Dedifferentiated amniotic fluid mesenchymal stem cell (primary cell): Measurements from ENCODE around the gene MYLIP.

Source experiments
- DNase-seq: peaks from one replicate; pipeline ENCODE4 v3.0.0-alpha.2; 2016; ENCODE audit errors: extremely low spot score

The MYLIP gene

DNA sequence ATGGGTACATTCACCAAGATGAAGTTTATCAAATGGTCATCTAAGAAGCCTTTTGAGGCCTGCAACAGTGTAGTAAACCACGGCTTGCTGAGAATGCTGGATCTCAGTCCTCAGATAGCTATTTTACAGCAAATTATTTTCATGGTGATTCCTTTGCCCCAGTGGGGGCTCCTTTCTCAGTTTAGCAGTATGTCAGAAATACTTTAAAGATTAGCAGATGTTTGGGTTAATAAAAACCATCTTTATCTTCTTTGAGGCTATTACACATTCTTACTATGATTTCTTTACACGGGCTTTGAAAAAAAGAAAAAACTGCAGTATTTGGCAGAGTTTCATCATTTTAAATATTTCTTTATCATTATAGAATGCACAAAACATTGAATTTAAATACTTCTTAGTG is 10.7 kb downstream of the MYLIP start:
- no peak for DNase-seq

DNA sequence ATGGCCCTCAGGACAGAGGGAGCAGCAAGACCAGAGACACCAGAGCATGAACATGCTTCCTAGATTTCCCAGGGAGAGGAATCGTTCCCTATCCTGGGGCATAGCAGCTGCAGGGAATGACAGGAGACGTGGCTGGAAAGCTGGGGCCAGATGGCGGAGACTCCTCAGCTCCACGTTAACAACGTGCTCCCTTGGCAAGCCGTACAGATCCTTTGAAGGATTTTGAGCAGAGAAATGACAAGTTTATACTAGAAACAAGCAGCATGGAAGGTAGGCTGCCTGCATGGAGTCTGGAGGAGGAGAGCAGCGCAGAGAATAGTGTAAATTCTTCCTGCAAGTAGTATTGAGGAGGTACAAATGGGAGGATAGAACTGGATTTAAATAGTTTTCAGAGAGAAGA is 11.7 kb downstream of the MYLIP start:
- no peak for DNase-seq

DNA sequence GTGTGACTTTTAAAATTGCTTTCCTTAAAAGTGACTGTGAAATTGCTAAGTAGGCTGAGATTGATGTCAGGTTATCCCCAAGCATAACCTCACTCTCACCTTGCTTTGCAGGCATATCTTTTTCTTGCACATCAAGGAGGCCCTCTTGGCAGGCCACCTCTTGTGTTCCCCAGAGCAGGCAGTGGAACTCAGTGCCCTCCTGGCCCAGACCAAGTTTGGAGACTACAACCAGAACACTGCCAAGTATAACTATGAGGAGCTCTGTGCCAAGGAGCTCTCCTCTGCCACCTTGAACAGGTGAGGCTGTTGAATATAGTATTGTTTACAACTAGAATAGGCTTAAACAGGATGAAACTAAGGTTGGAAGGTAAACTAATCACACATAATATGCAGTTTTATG is 12.6 kb downstream of the MYLIP start:
- no peak for DNase-seq

DNA sequence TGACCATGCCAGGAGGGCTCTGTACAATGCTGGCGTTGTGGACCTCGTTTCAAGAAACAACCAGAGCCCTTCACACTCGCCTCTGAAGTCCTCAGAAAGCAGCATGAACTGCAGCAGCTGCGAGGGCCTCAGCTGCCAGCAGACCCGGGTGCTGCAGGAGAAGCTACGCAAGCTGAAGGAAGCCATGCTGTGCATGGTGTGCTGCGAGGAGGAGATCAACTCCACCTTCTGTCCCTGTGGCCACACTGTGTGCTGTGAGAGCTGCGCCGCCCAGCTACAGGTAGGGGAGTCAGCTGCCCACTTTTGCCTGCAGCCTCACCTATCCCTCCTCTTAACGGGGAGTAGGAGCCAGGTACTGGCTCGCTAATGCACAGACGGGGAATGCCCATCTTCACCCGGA is 16.2 kb downstream of the MYLIP start:
- DNase-seq = no peak

DNA sequence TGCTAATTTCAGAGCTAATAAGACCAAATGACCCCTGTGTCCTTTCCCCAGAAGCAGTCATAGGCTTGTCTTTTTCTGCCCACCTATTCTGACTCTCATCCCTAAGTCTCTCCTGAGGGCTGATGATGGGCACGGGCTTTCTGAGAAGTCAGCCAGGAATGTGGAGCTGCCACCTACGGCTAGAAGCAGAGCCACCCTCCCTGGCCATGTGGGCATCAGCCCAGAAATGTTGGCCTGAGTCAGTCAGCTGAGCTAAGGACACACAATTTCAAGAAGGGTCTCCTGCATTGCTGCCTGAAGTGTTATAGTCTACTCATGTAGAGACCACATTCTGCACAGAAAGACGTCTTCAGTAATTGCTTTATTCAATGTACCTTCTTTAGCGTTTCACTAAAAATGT is 17.1 kb downstream of the MYLIP start:
- DNase-seq = no peak

DNA sequence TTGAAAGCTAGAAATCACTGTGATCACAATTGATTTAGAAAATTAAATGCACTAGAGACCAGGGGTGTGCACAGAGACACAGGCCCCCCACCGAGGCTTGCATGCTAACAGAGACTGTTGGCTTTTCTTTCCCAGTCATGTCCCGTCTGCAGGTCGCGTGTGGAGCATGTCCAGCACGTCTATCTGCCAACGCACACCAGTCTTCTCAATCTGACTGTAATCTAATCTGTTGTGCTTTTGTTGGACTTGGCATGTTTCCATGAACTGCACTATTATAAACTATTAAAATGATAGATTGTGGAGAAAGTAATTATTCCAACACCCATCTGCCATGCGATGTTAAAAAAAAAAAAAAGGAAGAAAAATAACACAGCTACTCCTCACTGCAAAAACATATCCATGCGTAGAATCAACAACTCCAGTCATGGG is 17.7 kb downstream of the MYLIP start:
- no peak for DNase-seq

DNA sequence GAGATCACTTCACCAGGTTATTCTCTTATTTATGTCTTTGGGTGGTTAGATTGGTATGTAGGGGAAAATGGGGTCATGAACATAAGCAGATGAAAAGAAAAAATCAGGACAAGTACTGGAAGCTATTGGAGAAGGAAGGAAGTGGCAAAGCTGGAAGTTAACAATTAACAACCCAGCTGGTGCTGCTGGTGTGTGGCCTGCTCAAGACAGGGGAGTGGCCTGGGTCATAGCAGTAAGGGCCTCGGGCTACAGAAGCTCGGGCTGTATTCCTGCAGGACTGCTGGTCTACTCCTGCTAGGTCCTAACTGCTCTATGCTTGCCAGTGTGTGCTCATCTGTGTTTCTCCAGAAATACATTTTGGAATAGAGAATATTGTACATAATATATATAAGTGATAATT is 19.6 kb downstream of the MYLIP start:
- no peak for DNase-seq

DNA sequence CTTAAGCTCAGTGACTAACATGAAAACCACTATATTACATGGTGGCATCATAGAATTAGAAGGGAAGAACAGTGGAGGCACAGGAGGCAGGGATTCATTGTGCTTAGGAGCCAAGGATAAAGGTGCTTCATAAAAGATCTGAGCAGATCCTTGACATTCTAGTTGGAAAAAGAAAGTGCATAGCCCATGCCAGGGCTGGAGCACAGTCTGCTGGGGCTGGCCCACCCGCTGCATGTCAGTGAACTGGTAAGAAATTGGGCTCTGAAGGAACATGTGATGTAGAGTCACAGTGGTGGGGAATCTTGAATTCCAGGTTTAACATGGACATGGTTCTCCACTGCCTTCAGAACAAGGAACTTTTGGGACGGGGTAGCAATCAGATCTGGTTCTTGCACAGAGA is 20.4 kb downstream of the MYLIP start:
- DNase-seq = no peak

DNA sequence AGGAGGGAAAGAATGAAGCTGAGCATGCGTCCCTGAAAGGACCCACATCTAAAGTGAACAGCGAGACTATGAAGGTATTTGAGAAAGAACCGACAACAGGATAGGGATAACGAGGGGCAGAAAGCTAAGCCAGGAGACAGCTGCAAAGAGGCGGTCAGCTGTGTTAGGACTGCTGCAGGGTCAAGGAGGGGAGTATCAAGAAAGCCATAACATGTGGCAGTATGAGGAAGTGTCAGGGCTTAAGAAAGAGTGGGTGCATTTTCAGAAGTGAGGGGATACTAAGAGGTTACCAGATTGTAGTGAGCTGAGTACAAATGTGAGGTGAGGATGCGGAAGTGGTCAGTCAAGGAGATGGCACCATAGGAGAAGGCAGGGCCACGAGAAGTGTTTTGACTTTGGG is 21.2 kb downstream of the MYLIP start:
- DNase-seq = no peak

DNA sequence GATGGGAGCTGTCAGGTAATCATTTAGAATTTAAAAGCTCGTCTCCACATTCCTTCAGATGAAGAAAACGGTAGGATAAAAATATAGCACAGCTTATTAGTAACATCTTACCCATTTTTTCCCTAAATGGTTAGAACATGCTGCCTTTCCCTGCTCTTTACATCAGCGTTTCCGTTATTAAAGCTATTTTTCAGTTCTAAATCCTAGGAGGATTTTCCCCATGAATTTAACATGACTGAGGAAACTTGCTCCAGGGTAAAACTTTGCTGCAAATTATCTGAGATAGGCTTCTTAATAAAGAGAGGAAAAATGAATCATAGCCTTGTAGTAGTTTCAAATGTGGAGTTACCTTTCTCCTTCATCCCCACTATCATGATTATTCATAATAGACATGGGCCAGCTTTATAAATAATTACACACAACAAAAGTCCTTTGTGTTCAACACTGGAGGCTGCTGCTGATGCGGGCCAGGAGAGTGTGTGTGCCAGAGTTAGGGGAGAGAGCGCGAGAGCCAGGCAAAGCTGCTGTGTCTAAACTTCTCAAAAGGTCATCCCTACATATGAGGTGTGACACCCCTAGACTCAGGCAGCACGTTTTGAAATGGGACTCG is 24.4 kb downstream of the MYLIP start:
- no peak for DNase-seq

DNA sequence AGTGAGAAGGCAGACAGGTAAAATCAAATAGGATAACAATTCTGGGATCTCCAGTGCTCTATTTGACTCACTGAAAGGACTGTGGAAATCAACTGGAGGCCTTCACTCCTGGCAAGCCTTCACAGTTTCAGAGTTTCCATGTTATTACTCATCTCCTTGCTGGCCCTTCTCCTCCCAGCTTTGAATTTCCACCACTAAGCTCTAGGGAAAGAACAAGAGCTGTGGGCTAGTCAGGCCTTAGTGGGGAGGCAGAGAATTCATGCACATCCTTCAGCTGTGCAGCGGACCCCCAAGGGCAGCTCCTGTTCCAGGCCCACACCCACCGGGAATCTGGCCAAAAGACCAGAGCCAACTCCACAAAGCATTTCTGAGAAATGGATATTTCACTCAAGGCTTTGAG is 26.0 kb downstream of the MYLIP start:
- DNase-seq = peak; percentile 91

DNA sequence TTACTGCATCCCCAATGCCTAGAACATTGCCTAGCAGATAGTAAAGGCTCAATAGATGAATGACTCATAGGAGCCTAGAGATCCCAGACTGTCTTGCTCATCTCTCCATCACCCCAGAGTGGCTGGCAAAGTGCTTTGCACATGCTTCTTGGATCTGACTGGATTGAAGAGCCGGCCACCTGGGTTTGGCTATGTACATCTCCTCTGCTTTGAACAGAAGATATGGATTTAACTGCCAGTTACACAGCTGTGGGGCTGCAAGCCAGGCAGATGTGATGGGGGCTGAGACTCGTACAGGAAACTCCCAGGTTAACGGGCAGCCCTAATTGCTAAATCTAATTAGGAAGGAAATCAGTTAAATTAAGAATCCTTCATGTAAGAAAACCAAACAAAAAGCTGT is 28.6 kb downstream of the MYLIP start:
- no peak for DNase-seq

DNA sequence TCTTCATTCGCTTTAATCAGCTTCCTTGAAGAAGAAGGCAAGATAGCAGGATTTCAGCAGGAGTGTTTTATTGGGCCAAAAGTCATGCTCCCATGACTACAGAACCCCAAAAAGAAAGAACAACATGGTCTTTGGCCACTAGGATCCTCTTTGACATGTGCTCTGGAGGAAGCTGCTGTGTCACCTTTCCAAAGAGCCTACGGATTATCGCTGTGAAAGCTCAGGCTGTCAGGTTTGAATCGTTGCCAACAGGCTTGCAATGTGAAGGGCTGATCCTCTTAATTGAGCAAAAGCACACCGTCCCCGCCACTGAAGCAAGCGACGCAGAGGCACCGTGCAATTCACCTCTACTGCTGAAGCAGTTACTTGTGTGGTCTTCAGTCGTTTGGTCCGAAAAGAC is 29.0 kb downstream of the MYLIP start:
- DNase-seq = no peak

DNA sequence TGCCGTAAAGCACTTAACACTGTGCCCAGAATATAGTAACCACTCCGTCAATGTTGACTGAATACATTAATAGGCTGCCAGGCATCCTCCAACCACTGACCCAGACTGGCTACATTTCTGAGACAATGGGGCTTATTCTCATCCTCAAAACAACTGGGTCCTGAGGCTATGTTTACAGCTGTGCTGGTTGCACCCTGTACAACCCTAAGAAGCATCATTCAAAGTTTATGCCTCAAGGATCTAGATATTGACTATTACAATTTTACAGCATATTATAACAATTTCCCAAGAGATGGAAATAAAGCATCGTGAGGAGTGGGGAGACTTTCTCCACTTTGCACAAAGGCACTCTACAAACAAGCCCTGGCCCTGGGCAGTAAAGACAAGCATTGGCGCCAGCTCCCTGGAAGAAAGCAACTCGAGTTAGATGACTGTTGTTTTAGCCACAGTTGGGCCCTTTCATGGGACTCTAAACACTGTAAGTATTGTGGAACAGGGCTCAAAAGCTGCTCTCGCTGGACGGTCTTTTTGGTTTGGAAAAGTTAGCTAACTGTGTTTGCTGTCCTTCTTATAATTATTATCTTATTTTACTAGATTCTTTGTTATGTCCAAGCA is 30.2 kb downstream of the MYLIP start:
- no peak for DNase-seq

DNA sequence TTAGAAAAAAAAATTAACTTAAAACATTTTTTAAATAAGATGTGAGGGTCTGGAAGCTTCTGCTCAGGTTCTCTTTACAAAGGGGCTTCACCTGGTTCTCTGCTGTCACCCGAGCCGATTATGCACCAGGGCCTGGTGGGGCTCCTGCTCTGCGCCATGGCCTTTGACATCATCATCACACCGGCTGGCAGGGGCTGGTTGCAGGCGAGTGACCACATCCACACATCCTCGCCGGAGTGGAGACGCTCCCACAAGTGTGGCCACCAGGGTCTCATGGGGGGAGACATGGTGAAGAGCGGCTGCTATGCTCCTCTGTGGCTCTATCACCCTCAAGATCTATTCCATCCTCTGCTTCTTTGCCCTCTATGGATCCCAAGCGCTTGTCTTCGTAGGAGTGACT is 31.9 kb downstream of the MYLIP start:
- DNase-seq = no peak

DNA sequence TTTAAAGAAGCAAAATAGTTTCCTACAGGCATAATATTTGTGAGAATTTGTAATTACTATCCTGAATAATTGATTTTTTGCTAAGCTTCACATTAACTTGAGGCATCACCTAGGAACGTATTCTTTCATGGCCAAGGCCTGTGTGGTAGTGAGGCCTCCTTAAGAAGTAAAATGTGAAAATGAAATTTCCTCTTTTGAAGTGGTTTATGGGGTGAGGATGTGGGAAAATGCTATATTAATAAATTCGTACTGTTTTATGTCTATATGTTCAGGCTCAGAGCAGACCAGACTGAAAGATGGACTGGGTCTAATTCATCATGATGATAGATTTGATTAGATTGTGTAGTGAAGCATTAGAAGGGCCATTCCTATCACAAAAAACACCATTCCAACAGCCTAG is 33.1 kb downstream of the MYLIP start:
- DNase-seq = no peak

DNA sequence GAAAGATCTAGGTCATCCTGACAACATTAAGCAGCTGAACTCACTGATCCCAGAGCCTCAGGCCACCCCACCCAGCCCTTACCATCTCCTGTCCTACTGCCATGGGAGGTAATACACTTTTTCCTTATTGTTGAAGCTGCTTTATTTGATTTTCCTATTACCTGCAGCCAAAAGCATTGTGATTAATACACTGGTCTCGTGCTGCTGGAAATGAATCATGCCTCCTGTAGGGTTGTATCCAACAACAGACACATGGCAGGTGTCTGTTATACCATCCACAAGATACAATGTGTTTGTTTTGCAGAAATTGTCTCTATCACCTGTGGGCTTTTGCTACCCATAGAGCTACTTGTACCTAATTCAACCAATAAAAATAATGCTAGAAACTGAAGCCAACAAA is 34.2 kb downstream of the MYLIP start:
- DNase-seq = no peak

DNA sequence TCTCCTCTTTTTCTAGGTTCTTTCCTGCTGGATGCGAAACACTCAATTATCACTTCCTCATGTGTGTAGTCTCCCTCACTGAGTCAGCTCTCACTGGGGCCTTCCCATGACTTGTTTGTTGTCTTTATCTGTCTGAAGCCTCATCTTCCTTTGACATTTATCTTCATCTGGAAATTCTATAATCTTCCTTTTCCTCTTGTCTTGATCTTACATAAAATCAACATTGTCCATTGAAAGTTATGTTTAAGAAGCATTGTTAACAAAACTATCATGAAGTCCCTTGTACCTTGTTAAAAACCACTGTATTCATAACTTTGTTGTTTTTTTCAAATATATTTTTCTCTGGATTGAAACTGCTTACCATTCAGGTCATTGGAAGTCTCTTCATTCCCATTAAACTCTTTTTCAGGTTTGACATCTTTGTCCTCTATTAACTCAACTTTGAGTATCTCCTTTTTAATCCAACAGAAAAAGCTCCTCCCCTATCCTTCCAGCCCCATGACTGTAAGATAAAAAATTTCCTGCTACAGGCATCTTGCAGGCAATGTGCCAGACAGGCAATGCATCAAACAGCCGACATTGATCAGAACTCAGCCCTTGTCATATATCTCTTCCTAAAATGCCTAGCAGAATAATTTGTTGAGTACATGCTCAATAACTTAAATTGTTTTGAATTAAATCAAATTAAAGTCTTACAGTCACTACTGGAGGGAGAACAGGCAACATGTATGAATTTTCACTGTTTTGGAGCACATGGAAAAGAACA is 34.8 kb downstream of the MYLIP start:
- DNase-seq = no peak

DNA sequence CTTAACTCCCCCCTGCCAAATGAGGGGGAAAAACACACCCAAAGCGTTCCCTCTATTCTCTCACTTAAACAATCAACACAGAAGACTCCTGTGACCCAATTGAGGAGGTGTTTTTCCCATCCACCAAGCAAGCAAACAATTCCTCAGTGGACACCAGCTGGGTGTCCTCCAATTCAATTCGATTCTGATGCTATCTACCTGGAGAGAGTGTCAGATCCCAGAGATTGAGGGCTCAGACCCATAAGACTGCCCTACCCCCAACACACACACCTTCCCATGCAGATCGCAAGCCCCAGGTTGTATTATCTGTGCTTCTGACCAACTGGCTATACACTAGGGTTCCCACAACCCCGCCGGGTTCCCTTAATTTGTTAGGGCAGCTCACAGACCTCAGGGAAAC is 36.8 kb downstream of the MYLIP start:
- no peak for DNase-seq

DNA sequence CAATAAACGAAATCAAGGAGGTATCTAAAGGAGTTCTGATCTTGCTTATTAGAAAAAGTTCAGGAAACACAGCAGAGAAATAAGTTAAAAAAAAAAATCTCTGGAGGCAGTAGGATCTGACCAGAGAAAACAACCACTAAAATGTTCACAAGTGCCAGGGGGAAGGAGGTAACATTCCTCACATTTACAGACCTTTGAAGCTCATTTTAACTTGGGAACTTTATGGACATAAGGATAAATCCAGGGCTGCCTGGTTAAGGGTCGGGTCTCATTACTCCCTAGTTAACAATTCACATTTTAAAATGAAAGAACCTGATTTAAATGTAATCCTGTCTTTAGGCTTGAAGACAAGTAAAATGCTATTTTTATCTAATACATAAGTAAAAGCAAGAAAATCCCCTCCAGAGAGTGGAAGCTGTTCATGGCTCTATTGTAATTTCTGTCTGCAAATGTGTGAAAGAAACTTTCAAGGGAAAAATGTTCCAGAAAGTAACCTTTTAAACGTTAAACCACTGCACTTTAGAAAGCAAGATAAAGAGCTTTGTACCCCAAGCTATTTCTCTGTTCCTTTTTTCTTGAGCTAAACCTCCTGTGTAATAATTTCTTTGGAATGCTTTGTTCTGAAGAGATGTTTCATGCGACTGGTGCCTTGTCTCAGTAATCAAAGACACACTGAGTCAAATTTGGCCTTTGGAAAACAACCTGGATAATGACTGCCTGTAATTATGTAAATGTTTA is 38.2 kb downstream of the MYLIP start:
- DNase-seq = no peak

DNA sequence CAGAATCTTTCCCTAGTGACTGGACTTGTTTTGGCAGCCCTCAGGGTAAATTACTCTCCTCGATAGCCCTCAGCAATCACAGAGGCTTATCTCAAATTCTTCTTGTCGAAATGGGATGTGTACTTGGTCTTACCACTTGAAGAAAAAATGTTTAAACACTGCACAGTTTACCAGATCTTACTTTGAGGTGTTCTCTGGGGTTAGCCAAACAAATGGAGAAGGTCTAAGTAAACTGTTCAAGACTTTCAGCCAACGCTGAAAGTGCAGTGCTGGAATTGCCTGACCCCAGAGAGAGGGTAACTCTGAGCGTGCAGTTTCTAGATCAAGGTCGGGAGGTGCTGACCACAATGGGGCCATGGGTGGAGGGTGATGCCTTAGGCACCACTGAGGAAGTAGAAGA is 39.2 kb downstream of the MYLIP start:
- no peak for DNase-seq

DNA sequence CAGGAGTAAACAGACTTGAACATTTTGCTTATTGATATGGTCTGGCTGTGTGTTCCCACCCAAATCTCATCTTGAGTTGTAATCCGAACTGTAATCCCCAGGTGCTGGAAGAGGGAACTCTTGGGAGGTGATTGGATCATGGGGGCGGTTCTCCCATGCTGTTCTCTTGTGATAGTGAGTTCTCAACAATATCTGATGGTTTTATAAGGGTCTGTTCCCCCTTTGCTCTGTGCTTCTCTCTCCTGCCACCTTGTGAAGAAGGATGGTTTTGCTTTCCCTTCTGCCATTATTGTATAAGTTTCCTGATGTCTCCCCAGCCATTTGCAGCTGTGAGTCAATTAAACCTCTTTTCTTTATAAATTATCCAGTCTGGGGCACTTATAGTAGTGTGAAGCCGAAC is 40.0 kb downstream of the MYLIP start:
- DNase-seq = peak; percentile 53

DNA sequence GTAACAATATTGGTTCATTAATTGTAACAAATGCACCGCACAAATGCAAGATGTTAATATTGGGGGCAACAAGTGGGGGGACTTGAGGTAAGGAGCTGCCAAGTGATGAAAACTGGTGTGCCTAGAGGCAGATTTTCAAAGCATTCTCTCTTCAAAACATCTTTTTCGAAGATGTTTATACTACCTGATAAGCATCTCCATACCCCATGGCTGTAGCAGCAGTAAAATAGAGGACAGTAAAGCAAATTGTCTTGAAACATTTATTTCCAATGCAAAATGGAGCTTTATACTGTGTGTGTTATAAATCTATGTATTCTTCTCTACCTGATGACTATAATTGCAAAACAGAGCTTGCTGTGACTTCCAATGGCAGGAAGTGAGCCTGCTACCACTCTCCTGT is 42.5 kb downstream of the MYLIP start:
- no peak for DNase-seq
